ENCODE data around the gene GREB1L. TPM values are rescaled to one million over a fixed set of nuclear protein-coding genes. Genes with fewer than 3 reads are reported as not detected.
"Not testable (repeated sequence)": the region's sequence is repeated elsewhere in the genome, so short reads cannot be mapped to it uniquely, and the experiment has no call there.

GREB1L gene
- total and polyA plus RNA-seq, 2 of the 13 experiments (the other 11 are each of a cell fraction or from before 2014, with no cell fraction given), result 0.17 to 0.66 TPM

- no peak for TF ChIP-seq RFX5 (IDR thresholded peaks at IDR 0.05; ENCODE audit: low read depth, low read length)
- no peak for TF ChIP-seq ZNF136 (CRISPR knock-in tag; IDR thresholded peaks at IDR 0.05; ENCODE audit: low read depth)
- no peak for TF ChIP-seq YY1 (IDR thresholded peaks at IDR 0.05; ENCODE audit: insufficient read depth, insufficient replicate concordance, low read depth, low read length)
- TF ChIP-seq RELA (CRISPR knock-in tag; IDR thresholded peaks at IDR 0.05), result no peak
- TF ChIP-seq, protein P1, sequence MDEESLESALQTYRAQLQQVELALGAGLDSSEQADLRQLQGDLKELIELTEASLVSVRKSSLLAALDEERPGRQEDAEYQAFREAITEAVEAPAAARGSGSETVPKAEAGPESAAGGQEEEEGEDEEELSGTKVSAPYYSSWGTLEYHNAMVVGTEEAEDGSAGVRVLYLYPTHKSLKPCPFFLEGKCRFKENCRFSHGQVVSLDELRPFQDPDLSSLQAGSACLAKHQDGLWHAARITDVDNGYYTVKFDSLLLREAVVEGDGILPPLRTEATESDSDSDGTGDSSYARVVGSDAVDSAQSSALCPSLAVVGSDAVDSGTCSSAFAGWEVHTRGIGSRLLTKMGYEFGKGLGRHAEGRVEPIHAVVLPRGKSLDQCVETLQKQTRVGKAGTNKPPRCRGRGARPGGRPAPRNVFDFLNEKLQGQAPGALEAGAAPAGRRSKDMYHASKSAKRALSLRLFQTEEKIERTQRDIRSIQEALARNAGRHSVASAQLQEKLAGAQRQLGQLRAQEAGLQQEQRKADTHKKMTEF (CRISPR knock-in tag; IDR thresholded peaks at IDR 0.05), result no peak
- TF ChIP-seq EEA1 (CRISPR knock-in tag; IDR thresholded peaks at IDR 0.05; ENCODE audit: borderline replicate concordance), result no peak
- TF ChIP-seq KDM4B (CRISPR knock-in tag; IDR thresholded peaks at IDR 0.05), result no peak
- TF ChIP-seq SSRP1 (CRISPR knock-in tag; IDR thresholded peaks at IDR 0.05), result no peak
- TF ChIP-seq ZMAT3 (CRISPR knock-in tag; conservative IDR thresholded peaks at IDR 0.05), result no peak
Measured at GRCh38 chr18:21366896-21367295, 124.9 kb downstream of the GREB1L start (continued).

DNA sequence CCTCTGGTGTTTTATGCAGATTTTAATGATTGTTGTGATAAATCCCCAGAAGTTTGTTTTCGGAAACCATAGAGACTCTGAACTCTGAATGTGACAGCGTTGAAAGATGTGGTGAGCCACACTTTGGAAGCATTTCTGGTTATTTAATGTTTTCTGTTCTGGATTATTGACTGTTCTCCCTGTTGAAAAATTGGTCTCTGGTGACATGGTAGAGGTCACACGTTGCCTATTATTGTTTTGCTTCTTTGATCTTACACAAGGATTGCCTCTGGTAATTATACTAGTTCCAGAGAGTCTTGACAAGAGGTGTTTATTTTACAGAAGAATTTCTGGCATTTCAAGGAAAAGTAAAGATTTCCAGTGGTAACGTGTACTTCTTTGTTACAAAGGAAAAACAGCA lies 127.1 kb downstream of the GREB1L start:
- in situ Hi-C loops (cut with HindIII; ENCODE audit: extremely low pct_ligation_motif_present, low pct_unique_long_range_greater_than_20kb) (no loop called here), intact Hi-C loops (cut with micrococcal nuclease; ENCODE audit: unreplicated experiment) (no loop called here)
- FAIRE-seq, result no peak
- ChIA-PET POLR2A (no interaction called here), CTCF (ENCODE audit: low intra/inter-chr PET ratio, low total read pairs) (no interaction called here)
- H4K20me1 ChIP-seq (ENCODE audit: insufficient read depth, low read length), result no peaks in the 10 kb centered on the region
- BruUV-seq (replicated peaks), result no TSS peak
- H3K9me3 ChIP-seq (ENCODE audit: low read length), result no peaks in the 10 kb centered on the region
- peak; percentile 2 for DNase-seq (ENCODE audit: low spot score)
- no peaks in the 10 kb centered on the region for H3K79me2 ChIP-seq (ENCODE audit: insufficient read depth, low read length)
- H3K27ac ChIP-seq (ENCODE audit: extremely low read length, insufficient read depth, low read length), result no peak overlapping the region
- H3K4me3 ChIP-seq (replicated peaks in 1 of 3; ENCODE audit: insufficient read depth in 1 of 3, low read depth in 2 of 3, low read length in 3 of 3), result no peak overlapping the region
- H3K4me1 ChIP-seq (ENCODE audit: insufficient read depth, low read length), result peaks cover 6% of the 10 kb centered on the region; the same call in 1 of the 2 replicates
- no peak for ATAC-seq
- WGBS (ENCODE audit: low lambda C conversion rate), result 10% methylated on average over 4 of the region's 4 CpGs
- no peaks in the 10 kb centered on the region for H3K36me3 ChIP-seq (replicated peaks in 1 of 2; ENCODE audit: control insufficient read depth in 1 of 2, insufficient read depth in 2 of 2, low read length in 2 of 2)
- TF ChIP-seq REPIN1 (CRISPR knock-in tag; IDR thresholded peaks at IDR 0.05; ENCODE audit: borderline replicate concordance, low read depth) (no peak), SOX13 (IDR thresholded peaks at IDR 0.05) (no peak), SOX13 (CRISPR knock-in tag; conservative IDR thresholded peaks at IDR 0.05 in 1 of 2, IDR thresholded peaks at IDR 0.05 in 1 of 2) (peak in 1 of 2 experiments; percentile 36; a peak in 1 of 4 replicates), MXD1 (CRISPR knock-in tag; IDR thresholded peaks at IDR 0.05) (no peak), SOX5 (CRISPR knock-in tag; IDR thresholded peaks at IDR 0.05; ENCODE audit: borderline replicate concordance) (peak; percentile 32; the same call in 1 of the 2 replicates)
- H3K4me2 ChIP-seq (ENCODE audit: low read depth, low read length), result no peak overlapping the region
- no peak overlapping the region for H3K9ac ChIP-seq (ENCODE audit: insufficient read depth, low read depth, low read length)
- no peak overlapping the region for H2AFZ ChIP-seq (ENCODE audit: low read length)
- no peaks in the 10 kb centered on the region for H3K27me3 ChIP-seq (ENCODE audit: control insufficient read depth in 1 of 2, insufficient read depth in 2 of 2, low read length in 2 of 2)

DNA sequence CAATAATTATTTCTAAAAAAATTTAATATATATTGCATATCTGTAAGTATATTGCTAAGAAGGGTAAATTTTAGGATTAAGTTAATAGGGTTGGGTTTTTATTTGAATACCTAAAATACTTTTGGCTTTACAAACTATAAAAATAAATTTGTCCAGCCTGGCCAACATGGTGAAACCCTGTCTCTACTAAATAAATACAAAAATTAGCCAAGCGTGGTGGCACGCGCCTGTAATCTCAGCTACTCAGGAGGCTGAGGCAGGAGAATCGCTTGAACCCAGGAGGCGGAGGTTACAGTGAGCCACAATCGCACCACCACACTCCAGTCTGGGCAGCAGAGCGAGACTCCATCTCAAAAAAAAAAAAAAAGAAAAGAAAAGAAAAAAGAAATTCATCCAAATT lies 127.6 kb downstream of the GREB1L start:
- H3K4me3 ChIP-seq (replicated peaks in 1 of 3; ENCODE audit: insufficient read depth in 1 of 3, low read depth in 2 of 3, low read length in 3 of 3); CTCF ChIA-PET (ENCODE audit: low intra/inter-chr PET ratio, low total read pairs); H3K36me3 ChIP-seq (replicated peaks in 1 of 2; ENCODE audit: control insufficient read depth in 1 of 2, insufficient read depth in 2 of 2, low read length in 2 of 2); H3K4me2 ChIP-seq (ENCODE audit: low read depth, low read length); POLR2A ChIA-PET; H3K9me3 ChIP-seq (ENCODE audit: low read length); FAIRE-seq; H3K27ac ChIP-seq (ENCODE audit: extremely low read length, insufficient read depth, low read length); H3K27me3 ChIP-seq (ENCODE audit: control insufficient read depth in 1 of 2, insufficient read depth in 2 of 2, low read length in 2 of 2); H2AFZ ChIP-seq (ENCODE audit: low read length); ATAC-seq; in situ Hi-C loops (cut with HindIII; ENCODE audit: extremely low pct_ligation_motif_present, low pct_unique_long_range_greater_than_20kb); H4K20me1 ChIP-seq (ENCODE audit: insufficient read depth, low read length); intact Hi-C loops (cut with micrococcal nuclease; ENCODE audit: unreplicated experiment); H3K4me1 ChIP-seq (ENCODE audit: insufficient read depth, low read length); H3K9ac ChIP-seq (ENCODE audit: insufficient read depth, low read depth, low read length); DNase-seq (ENCODE audit: low spot score); BruUV-seq (replicated peaks); H3K79me2 ChIP-seq (ENCODE audit: insufficient read depth, low read length): not testable (repeated sequence)
- WGBS (ENCODE audit: low lambda C conversion rate), result 77% methylated on average over 7 of the region's 7 CpGs

Data from HepG2 (cell line).